IPS-20b (cell line): ENCODE measurements around the gene CFLAR.

Experiments
- H3K27ac ChIP-seq: one replicate; pipeline ENCODE4 v1.5.1; 2013; ENCODE audit warnings: low read length
- H3K27me3 ChIP-seq: 2 replicates; pipeline ENCODE4 v1.6.1; 2013; ENCODE audit warnings: mild to moderate bottlenecking, low read length, inconsistent platforms; ENCODE audit not compliant: insufficient read depth
- H3K36me3 ChIP-seq: 2 replicates; pipeline ENCODE4 v1.6.1; 2013; ENCODE audit warnings: low read depth, mild to moderate bottlenecking, inconsistent platforms, low read length, moderate library complexity; ENCODE audit not compliant: insufficient read depth
- H3K4me1 ChIP-seq: 2 replicates; pipeline ENCODE4 v1.6.1; 2013; ENCODE audit warnings: mild to moderate bottlenecking, control low read depth, inconsistent platforms, low read length, moderate library complexity; ENCODE audit not compliant: insufficient read depth
- H3K4me3 ChIP-seq: 2 replicates; pipeline ENCODE4 v1.5.1; 2013; ENCODE audit warnings: mild to moderate bottlenecking, low read length, inconsistent platforms
- H3K9ac ChIP-seq: 2 replicates; pipeline ENCODE4 v1.6.1; 2013; ENCODE audit warnings: low read depth, mild to moderate bottlenecking, inconsistent platforms, low read length, moderate library complexity
- H3K9me3 ChIP-seq: 2 replicates; pipeline ENCODE4 v1.6.1; 2013; ENCODE audit warnings: mild to moderate bottlenecking, low read depth, low read length, inconsistent platforms; ENCODE audit not compliant: insufficient read depth

CFLAR gene

GRCh38 chr2:201116115-201116958, at the start of gene CFLAR:
Gene CFLAR, plus strand, starts transcription at chr2:201116164. Its CDS starts 13,702 bp downstream, at chr2:201129866.
- Histone ChIP-seq H3K4me1 (peaks cover 6% of the 10 kb centered on the region; the same call in 1 of the 2 replicates), H3K4me3 (peak within 1 kb of the TSS; percentile 87; the same call in 1 of the 2 replicates), H3K9me3 (no peaks in the 10 kb centered on the region), H3K9ac (peak within 1 kb of the TSS; percentile 90), H3K27ac (peak within 1 kb of the TSS; percentile 18), H3K27me3 (no peaks in the 10 kb centered on the region), H3K36me3 (no peaks in the 10 kb centered on the region)

GRCh38 chr2:201070948-201071478, 45.0 kb upstream of the CFLAR start:
- no peaks in the 10 kb centered on the region for H3K27me3 ChIP-seq
- no peaks in the 10 kb centered on the region for H3K36me3 ChIP-seq
- no peak overlapping the region for H3K27ac ChIP-seq
- peak overlapping the region; percentile 98; the same call in 1 of the 2 replicates for H3K9ac ChIP-seq
- no peaks in the 10 kb centered on the region for H3K4me1 ChIP-seq
- H3K4me3 ChIP-seq = peak overlapping the region; percentile 100
- no peaks in the 10 kb centered on the region for H3K9me3 ChIP-seq

- Histone ChIP-seq H3K9me3 (no peaks in the 10 kb centered on the region), H3K36me3 (no peaks in the 10 kb centered on the region), H3K4me1 (no peaks in the 10 kb centered on the region), H3K4me3 (peak within 1 kb of the TSS; percentile 100), H3K27me3 (no peaks in the 10 kb centered on the region), H3K27ac (peak within 1 kb of the TSS; percentile 99), H3K9ac (peak within 1 kb of the TSS; percentile 98)
Measured at GRCh38 chr2:201071479-201072200, 44.3 kb upstream of the CFLAR start, which contains the start of the genes HYCC2 and NDUFB3. Gene HYCC2, minus strand, starts transcription at chr2:201071671. Its CDS starts 47,662 bp downstream, at chr2:201024009. Gene NDUFB3, plus strand, starts transcription at chr2:201072001. Its CDS starts 6,882 bp downstream, at chr2:201078883.

GRCh38 chr2:201072201-201072530, 43.8 kb upstream of the CFLAR start:
- Histone ChIP-seq H3K4me3 (peak overlapping the region; percentile 100), H3K9ac (peak overlapping the region; percentile 98), H3K27me3 (no peaks in the 10 kb centered on the region), H3K36me3 (no peaks in the 10 kb centered on the region), H3K27ac (peak overlapping the region; percentile 99), H3K4me1 (no peaks in the 10 kb centered on the region), H3K9me3 (no peaks in the 10 kb centered on the region)

- Histone ChIP-seq H3K4me1 (no peaks in the 10 kb centered on the region), H3K27ac (no peak overlapping the region), H3K9ac (peak overlapping the region; percentile 98; the same call in 1 of the 2 replicates), H3K27me3 (no peaks in the 10 kb centered on the region), H3K4me3 (peak overlapping the region; percentile 100), H3K36me3 (no peaks in the 10 kb centered on the region), H3K9me3 (no peaks in the 10 kb centered on the region)
Measured at GRCh38 chr2:201073071-201073470, 42.9 kb upstream of the CFLAR start.

- Histone ChIP-seq H3K4me1 (no peaks in the 10 kb centered on the region), H3K27ac (no peak overlapping the region), H3K27me3 (no peaks in the 10 kb centered on the region), H3K36me3 (peaks cover 14% of the 10 kb centered on the region), H3K9ac (no peak overlapping the region), H3K9me3 (no peaks in the 10 kb centered on the region), H3K4me3 (no peak overlapping the region)
Measured at GRCh38 chr2:201074996-201075395, 41.0 kb upstream of the CFLAR start.

GRCh38 chr2:201084863-201085262, 31.1 kb upstream of the CFLAR start:
- no peak overlapping the region for H3K4me3 ChIP-seq
- no peak overlapping the region for H3K27ac ChIP-seq
- peaks cover 15% of the 10 kb centered on the region; the same call in 1 of the 2 replicates for H3K36me3 ChIP-seq
- H3K4me1 ChIP-seq = no peaks in the 10 kb centered on the region
- H3K9me3 ChIP-seq = no peaks in the 10 kb centered on the region
- no peaks in the 10 kb centered on the region for H3K27me3 ChIP-seq
- no peak overlapping the region for H3K9ac ChIP-seq

GRCh38 chr2:201090574-201090973, 25.4 kb upstream of the CFLAR start:
- H3K4me3 ChIP-seq = no peak overlapping the region
- no peaks in the 10 kb centered on the region for H3K9me3 ChIP-seq
- no peaks in the 10 kb centered on the region for H3K4me1 ChIP-seq
- H3K27ac ChIP-seq = no peak overlapping the region
- H3K27me3 ChIP-seq = no peaks in the 10 kb centered on the region
- 0 out of 2 replicates have a peak, but pooled peaks cover 3% of the 10 kb centered on the region for H3K36me3 ChIP-seq
- H3K9ac ChIP-seq = no peak overlapping the region

GRCh38 chr2:201093573-201093972, 22.4 kb upstream of the CFLAR start:
- Histone ChIP-seq H3K9me3 (no peaks in the 10 kb centered on the region), H3K36me3 (no peaks in the 10 kb centered on the region), H3K27me3 (no peaks in the 10 kb centered on the region), H3K27ac (no peak overlapping the region), H3K4me3 (no peak overlapping the region), H3K9ac (no peak overlapping the region), H3K4me1 (no peaks in the 10 kb centered on the region)

- Histone ChIP-seq H3K9ac (no peak overlapping the region), H3K27ac (no peak overlapping the region), H3K27me3 (no peaks in the 10 kb centered on the region), H3K4me1 (no peaks in the 10 kb centered on the region), H3K36me3 (no peaks in the 10 kb centered on the region), H3K9me3 (no peaks in the 10 kb centered on the region), H3K4me3 (no peak overlapping the region)
Measured at GRCh38 chr2:201100497-201100896, 15.5 kb upstream of the CFLAR start.

GRCh38 chr2:201105759-201106158, 10.2 kb upstream of the CFLAR start:
- H3K4me3 ChIP-seq = no peak overlapping the region
- H3K9me3 ChIP-seq = no peaks in the 10 kb centered on the region
- no peaks in the 10 kb centered on the region for H3K4me1 ChIP-seq
- H3K9ac ChIP-seq = no peak overlapping the region
- no peaks in the 10 kb centered on the region for H3K36me3 ChIP-seq
- H3K27me3 ChIP-seq = no peaks in the 10 kb centered on the region
- H3K27ac ChIP-seq = no peak overlapping the region
